Measurements from ENCODE around the gene UFD1. TPM values are rescaled to one million over a fixed set of nuclear protein-coding genes. Genes with fewer than 3 reads are reported as not detected.

UFD1 gene
- total RNA-seq, 4 donors from 2014 or later, result 33.0 to 57.4 (median 45.6) TPM

- intact Hi-C loops (cut with DNase I), result no loop called here
- H3K4me3 ChIP-seq, result no peak overlapping the region
- peaks cover 24 to 70% (median 33%) of the 10 kb centered on the region in 3 donors for H3K36me3 ChIP-seq
- no peaks in the 10 kb centered on the region for H3K27me3 ChIP-seq
- DNase-seq, result no peak
- no peaks in the 10 kb centered on the region for H3K9me3 ChIP-seq
- no peak for TF ChIP-seq POLR2A (IDR thresholded peaks at IDR 0.05)
- no peak for TF ChIP-seq CTCF (IDR thresholded peaks at IDR 0.05)
- peaks cover 10 to 20% (median 12%) of the 10 kb centered on the region in 3 donors for H3K4me1 ChIP-seq
- WGBS, 2 donors, result 95 to 98% methylated on average over 4 of the region's 4 CpGs
- H3K27ac ChIP-seq, result no peak overlapping the region
These were observed 27.4 kb downstream of the UFD1 start for GRCh38 chr22:19451570-19451969.

GRCh38 chr22:19450363-19451175 is 28.4 kb downstream of the UFD1 start:
- H3K9me3 ChIP-seq, result no peaks in the 10 kb centered on the region
- 77 to 78% methylated on average over 8 of the region's 8 CpGs for WGBS, 2 donors

GRCh38 chr22:19449422-19449767 is 29.6 kb downstream of the UFD1 start:
- no peaks in the 10 kb centered on the region for H3K27me3 ChIP-seq

More at GRCh38 chr22:19450363-19451175, 28.4 kb downstream of the UFD1 start:
- no peak for TF ChIP-seq POLR2A (IDR thresholded peaks at IDR 0.05)
- TF ChIP-seq CTCF (IDR thresholded peaks at IDR 0.05), result no peak
- no peak for DNase-seq
- Histone ChIP-seq H3K4me1 (peaks cover 20 to 30% (median 21%) of the 10 kb centered on the region in 3 donors), H3K27ac (no peak overlapping the region), H3K27me3 (no peaks in the 10 kb centered on the region), H3K36me3 (peaks cover 15 to 60% (median 23%) of the 10 kb centered on the region in 3 donors), H3K4me3 (no peak overlapping the region)
- intact Hi-C loops (cut with DNase I), result no loop called here

GRCh38 chr22:19448739-19449421 is 30.1 kb downstream of the UFD1 start:
- peaks cover 21 to 38% (median 22%) of the 10 kb centered on the region in 3 donors for H3K4me1 ChIP-seq
- WGBS, 2 donors, result 34 to 69% methylated on average over 2 to 3 of the region's 5 CpGs
- intact Hi-C loops (cut with DNase I), result no loop called here
- H3K27ac ChIP-seq, result peak overlapping the region in 2 of 4 donors; percentile 95 to 98
- TF ChIP-seq CTCF (IDR thresholded peaks at IDR 0.05) (no peak), POLR2A (IDR thresholded peaks at IDR 0.05) (no peak)
- no peaks in the 10 kb centered on the region for H3K27me3 ChIP-seq
- no peaks in the 10 kb centered on the region for H3K9me3 ChIP-seq
- H3K4me3 ChIP-seq, result peak overlapping the region in 1 of 4 donors; percentile 89
- DNase-seq, result no peak
- peaks cover 6 to 54% (median 10%) of the 10 kb centered on the region in 3 donors for H3K36me3 ChIP-seq

More at GRCh38 chr22:19449422-19449767, 29.6 kb downstream of the UFD1 start:
- Histone ChIP-seq H3K36me3 (peaks cover 11 to 54% (median 12%) of the 10 kb centered on the region in 3 donors), H3K27ac (no peak overlapping the region), H3K4me3 (no peak overlapping the region), H3K4me1 (peaks cover 21 to 38% (median 22%) of the 10 kb centered on the region in 3 donors), H3K9me3 (no peaks in the 10 kb centered on the region)
- intact Hi-C loops (cut with DNase I), result no loop called here
- TF ChIP-seq POLR2A (IDR thresholded peaks at IDR 0.05), result no peak
- no peak for TF ChIP-seq CTCF (IDR thresholded peaks at IDR 0.05)
- DNase-seq, result no peak
- WGBS, 2 donors, result 75% methylated on average over 2 of the region's 2 CpGs; no CpG with 5 or more reads in 1 of the 2 donors

Data from esophagus squamous epithelium (tissue), 5 donors.